H1 (cell line): ENCODE data around the gene HNRNPM. TPM values are rescaled to one million over a fixed set of nuclear protein-coding genes. Genes with fewer than 3 reads are reported as not detected.

ENCODE experiments used
- CTCF ChIA-PET: fragments of 300-600 bp; sonication (Branson Sonifier 250); formaldehyde crosslinking; loops from one replicate; lab custom pipeline; 2021; ENCODE audit not compliant: partially characterized antibody; lab: Charles Lee
- POLR2A ChIA-PET: fragments of 300-600 bp; sonication (Branson Sonifier 250); formaldehyde crosslinking; loops from one replicate; lab custom pipeline; 2021; ENCODE audit warnings: inconsistent platforms; ENCODE audit not compliant: partially characterized antibody; lab: Charles Lee
- DNase-seq, 2 experiments: peaks; one replicate each; pipeline versions ENCODE4 v3.0.0 to v3.0.0-alpha.2; 2010 to 2022; ENCODE audit warnings: low spot score in 2 of 2, low read depth in 1 of 2, mixed read lengths in 1 of 2
- FAIRE-seq: peaks from 2 replicates; lab custom pipeline; 2011; peaks lifted over from hg19 to GRCh38; lab: Jason Lieb, UNC
- H2AFZ ChIP-seq: 2 replicates; pipeline ENCODE4 v1.8.1; 2012; ENCODE audit warnings: low read length, inconsistent platforms
- H2AK5ac ChIP-seq: 2 replicates; pipeline ENCODE4 v1.6.1; 2013; ENCODE audit warnings: low read depth, low read length
- H2BK120ac ChIP-seq: replicated peaks from 2 replicates; pipeline ENCODE3; 2013; ENCODE audit warnings: low read depth, low read length, inconsistent platforms
- H2BK12ac ChIP-seq: 2 replicates; pipeline ENCODE4 v1.6.1; 2013; ENCODE audit warnings: low read depth, low read length
- H2BK15ac ChIP-seq: 2 replicates; pipeline ENCODE4 v1.6.1; 2013; ENCODE audit warnings: low read length
- H2BK20ac ChIP-seq: 2 replicates; pipeline ENCODE4 v1.6.1; 2013; ENCODE audit warnings: low read length
- H2BK5ac ChIP-seq: 2 replicates; pipeline ENCODE4 v1.6.1; 2013; ENCODE audit warnings: low read depth, low read length
- H3K14ac ChIP-seq: 2 replicates; pipeline ENCODE4 v1.6.1; 2013; ENCODE audit warnings: inconsistent platforms; ENCODE audit not compliant: insufficient read length
- H3K18ac ChIP-seq: 2 replicates; pipeline ENCODE4 v1.6.1; 2013; ENCODE audit warnings: low read length; ENCODE audit errors: extremely low read depth
- H3K23ac ChIP-seq: 2 replicates; pipeline ENCODE4 v1.6.1; 2013; ENCODE audit warnings: inconsistent platforms; ENCODE audit not compliant: insufficient read length
- H3K23me2 ChIP-seq: 2 replicates; pipeline ENCODE4 v1.6.1; 2013; ENCODE audit warnings: low read depth, low read length
- H3K27ac ChIP-seq: 2 replicates; pipeline ENCODE4 v1.6.1; 2011; ENCODE audit warnings: low read depth, low read length, inconsistent platforms
- H3K27me3 ChIP-seq, 4 experiments: replicated peaks in 1 of 4; 1 replicate in 1 of 4; 2 replicates in 3 of 4; pipeline versions ENCODE4 v1.6.1 to v1.8.1; 2011 to 2013; ENCODE audit warnings: low read length in 3 of 4, mild to moderate bottlenecking in 3 of 4, inconsistent platforms in 2 of 4, mixed read lengths in 2 of 4, moderate library complexity in 1 of 4; ENCODE audit not compliant: control insufficient read depth in 3 of 4, insufficient read depth in 3 of 4; ENCODE audit errors: extremely low read depth in 1 of 4
- H3K36me3 ChIP-seq, 4 experiments: 2 replicates each; pipeline versions ENCODE4 v1.6.1 to v1.8.1; 2011 to 2013; ENCODE audit warnings: mild to moderate bottlenecking in 4 of 4, low read length in 3 of 4, moderate library complexity in 2 of 4, control low read depth in 1 of 4, inconsistent platforms in 1 of 4; ENCODE audit not compliant: insufficient read depth in 4 of 4, control insufficient read depth in 2 of 4
- H3K4ac ChIP-seq: replicated peaks from 2 replicates; pipeline ENCODE3; 2013; ENCODE audit warnings: low read length, low read depth, mixed read lengths, inconsistent platforms; ENCODE audit not compliant: insufficient read length
- H3K4me1 ChIP-seq, 4 experiments: replicated peaks in 1 of 4; 1 replicate in 1 of 4; 2 replicates in 3 of 4; pipeline versions ENCODE4 v1.6.1 to v1.8.1; 2011 to 2013; ENCODE audit warnings: low read length in 3 of 4, inconsistent platforms in 2 of 4, mixed read lengths in 1 of 4; ENCODE audit not compliant: insufficient read depth in 4 of 4, control insufficient read depth in 3 of 4
- H3K4me2 ChIP-seq, 2 experiments: 2 replicates each; pipeline versions ENCODE4 v1.6.1 to v1.8.1; 2011 to 2013; ENCODE audit warnings: low read depth in 2 of 2, low read length in 2 of 2, control low read depth in 1 of 2, inconsistent platforms in 1 of 2, mild to moderate bottlenecking in 1 of 2; ENCODE audit not compliant: insufficient read depth in 1 of 2
- H3K4me3 ChIP-seq, 4 experiments: fragments of 200-600, 300-600 bp in 1 of 4; sonication (generic), shearing (Covaris generic), sonication (Bioruptor Twin) in 1 of 4; 2 replicates each; pipeline versions ENCODE4 v1.5.1 to v1.8.1; 2011 to 2016; ENCODE audit warnings: low read length in 4 of 4, low read depth in 3 of 4, control low read depth in 2 of 4, inconsistent platforms in 2 of 4, mild to moderate bottlenecking in 2 of 4, mixed read lengths in 1 of 4, moderate library complexity in 1 of 4; ENCODE audit not compliant: insufficient read depth in 2 of 4; ENCODE audit errors: extremely low read depth in 1 of 4
- H3K56ac ChIP-seq: replicated peaks from 2 replicates; pipeline ENCODE3; 2013; ENCODE audit warnings: low read depth, mild to moderate bottlenecking, mixed read lengths, low read length, inconsistent platforms; ENCODE audit not compliant: insufficient read length
- H3K79me1 ChIP-seq: 2 replicates; pipeline ENCODE4 v1.6.1; 2013; ENCODE audit warnings: low read depth, low read length, control low read depth
- H3K79me2 ChIP-seq, 2 experiments: 2 replicates each; pipeline versions ENCODE4 v1.6.1 to v1.8.1; 2012 to 2013; ENCODE audit warnings: low read length in 2 of 2, mild to moderate bottlenecking in 2 of 2, inconsistent platforms in 1 of 2; ENCODE audit not compliant: insufficient read depth in 2 of 2, control insufficient read depth in 1 of 2
- H3K9ac ChIP-seq, 4 experiments: replicated peaks in 1 of 4; 1 replicate in 1 of 4; 2 replicates in 3 of 4; pipeline versions ENCODE4 v1.6.1 to v1.8.1; 2011 to 2013; ENCODE audit warnings: low read depth in 3 of 4, low read length in 3 of 4, control low read depth in 2 of 4, mild to moderate bottlenecking in 2 of 4, moderate library complexity in 2 of 4, inconsistent platforms in 1 of 4; ENCODE audit errors: extremely low read depth in 1 of 4
- H3K9me3 ChIP-seq, 2 experiments: 2 replicates each; pipeline versions ENCODE4 v1.6.1 to v1.8.1; 2012 to 2013; ENCODE audit warnings: mild to moderate bottlenecking in 2 of 2, moderate library complexity in 2 of 2, control low read depth in 1 of 2, inconsistent platforms in 1 of 2, low read depth in 1 of 2, low read length in 1 of 2, mixed read lengths in 1 of 2; ENCODE audit not compliant: insufficient read depth in 2 of 2
- H4K20me1 ChIP-seq, 2 experiments: replicated peaks in 1 of 2; 2 replicates each; pipeline versions ENCODE3 to v1.8.1; 2011 to 2013; ENCODE audit warnings: inconsistent platforms in 2 of 2, low read length in 2 of 2, mild to moderate bottlenecking in 1 of 2; ENCODE audit not compliant: insufficient read depth in 2 of 2, control insufficient read depth in 1 of 2
- H4K5ac ChIP-seq: 2 replicates; pipeline ENCODE4 v1.6.1; 2013; ENCODE audit warnings: low read length, low read depth, mixed read lengths, inconsistent platforms; ENCODE audit not compliant: insufficient read length
- H4K8ac ChIP-seq: 2 replicates; pipeline ENCODE4 v1.8.0; 2013; ENCODE audit warnings: mild to moderate bottlenecking, moderate library complexity, low read length, inconsistent platforms; ENCODE audit not compliant: insufficient read depth; ENCODE audit errors: extremely low read depth
- H4K91ac ChIP-seq: replicated peaks from 2 replicates; pipeline ENCODE3; 2013; ENCODE audit warnings: low read length, mixed read lengths, inconsistent platforms; ENCODE audit not compliant: insufficient read length
- BRCA1 ChIP-seq: IDR thresholded peaks from 2 replicates; pipeline ENCODE4 v1.6.1; 2012; ENCODE audit warnings: low read depth, low read length, improper control_type of control experiment
- HDAC2 ChIP-seq, 2 experiments: fragments of 300-600 bp in 1 of 2; sonication (generic) in 1 of 2; IDR thresholded peaks; 2 replicates each; pipeline ENCODE4 v1.6.1; 2011 to 2012; ENCODE audit warnings: low read depth in 2 of 2, low read length in 2 of 2, mild to moderate bottlenecking in 2 of 2, moderate library complexity in 2 of 2, borderline replicate concordance in 1 of 2, inconsistent platforms in 1 of 2
- RFX5 ChIP-seq: IDR thresholded peaks from 2 replicates; pipeline ENCODE4 v1.6.1; 2011; ENCODE audit warnings: low read depth, low read length, improper control_type of control experiment, borderline replicate concordance
- RXRA ChIP-seq: IDR thresholded peaks from 2 replicates; pipeline ENCODE4 v1.6.1; 2011; ENCODE audit warnings: low read depth, mild to moderate bottlenecking, low read length, moderate library complexity; ENCODE audit not compliant: insufficient read depth
- YY1 ChIP-seq: IDR thresholded peaks from 2 replicates; pipeline ENCODE4 v1.6.1; 2011; ENCODE audit warnings: low read depth, mild to moderate bottlenecking, low read length
- WGBS, 2 experiments: shearing (Covaris generic) in 1 of 2; methylation state at CpG; one replicate each; pipeline versions ENCODE4 v1.1.6 to v1.1.7; 2013 to 2015; ENCODE audit warnings: low lambda C conversion rate in 2 of 2, mixed read lengths in 2 of 2, inconsistent platforms in 1 of 2, low coverage in 1 of 2, missing lambda C conversion rate in 1 of 2; ENCODE audit not compliant: insufficient replicate concordance in 2 of 2, insufficient coverage in 1 of 2, insufficient read length in 1 of 2; ENCODE audit errors: extremely low coverage in 1 of 2, missing lambda C conversion rate in 1 of 2; 5-methylcytosine and 5-hydroxymethylcytosine counted together
- polyA plus RNA-seq, 7 experiments: library from polyadenylated mRNA; depleted of rRNA in 3 of 7; stranded (reverse) in 5 of 7; unstranded in 2 of 7; fragments of >200 nt in 5 of 7; fragments of 200-250 nt in 2 of 7; gene quantifications; 1 replicate in 5 of 7; 2 replicates in 1 of 7; 4 replicates in 1 of 7; pipeline versions ENCODE4 v1.2.1 to v1.2.3, GENCODE V29; 2011 to 2013; ENCODE audit warnings: missing spikeins in 2 of 7, mixed read lengths in 2 of 7
- total RNA-seq: library from RNA; stranded (reverse); fragmentation: NEBNext Ultra II Directional; extraction: Animal tissue kit (Norgen Biotek cat#: 25700); gene quantifications from 2 replicates; pipeline ENCODE4 v1.2.1, GENCODE V29; 2021

Gene HNRNPM
- total and polyA plus RNA-seq, 2 of the 8 experiments (the other 6 are each of a cell fraction or from before 2014, with no cell fraction given) = 375 to 474 TPM

GRCh38 chr19:8397271-8397670, 47.5 kb upstream of the HNRNPM start:
- Histone ChIP-seq H3K4ac (no peak overlapping the region), H3K23ac (no peak overlapping the region), H4K91ac (no peak overlapping the region), H3K23me2 (no peaks in the 10 kb centered on the region), H3K14ac (no peak overlapping the region), H3K9me3 (no peaks in the 10 kb centered on the region), H2BK20ac (no peak overlapping the region), H3K4me2 (no peak overlapping the region), H3K36me3 (peaks cover 0 to 5% (median 3%) of the 10 kb centered on the region in 4 experiments; a peak in 5 of 8 replicates), H3K9ac (no peak overlapping the region), H2BK15ac (no peak overlapping the region; the same call in 1 of the 2 replicates), H3K27me3 (no peaks in the 10 kb centered on the region), H4K8ac (no peak overlapping the region; the same call in 1 of the 2 replicates), H4K5ac (no peak overlapping the region), H3K27ac (0 out of 2 replicates have a peak overlapping the region, but pooled peaks have one; percentile 10), H3K79me2 (peaks cover 0 to 62% of the 10 kb centered on the region in 2 experiments; a peak in 3 of 4 replicates), H2BK5ac (no peak overlapping the region), H2AK5ac (no peak overlapping the region), H3K79me1 (peaks cover 28% of the 10 kb centered on the region), H3K56ac (no peak overlapping the region), H3K4me3 (no peak overlapping the region), H4K20me1 (peaks cover 5 to 35% of the 10 kb centered on the region in 2 experiments), H2BK12ac (no peak overlapping the region), H3K18ac (no peak overlapping the region), H2AFZ (no peak overlapping the region), H3K4me1 (no peaks in the 10 kb centered on the region; a peak in 3 of 7 replicates), H2BK120ac (no peak overlapping the region)
- no peak for TF ChIP-seq YY1
- TF ChIP-seq HDAC2 (IDR thresholded peaks at IDR 0.05; ENCODE audit: borderline replicate concordance in 1 of 2, low read depth in 2 of 2, low read length in 2 of 2) = no peak
- no peak for TF ChIP-seq RXRA
- no peak for TF ChIP-seq RFX5
- TF ChIP-seq BRCA1 = no peak
- DNase-seq (no peak), FAIRE-seq (no peak)
- CTCF ChIA-PET = interaction anchor here (0.7 to 2.9 kb wide), 12 partner anchors 11 to 118 kb away, joined by 3 to 39 read pairs (median 4); no protein-coding TSS in a partner anchor
- 87% methylated on average over 7 of the region's 7 CpGs; no CpG with 5 or more reads in 1 of the 2 experiments for WGBS, 2 experiments
- POLR2A ChIA-PET = interaction anchor here (1.0 to 1.8 kb wide), 5 partner anchors 29 to 63 kb away, joined by 3 to 6 read pairs (median 4); no protein-coding TSS in a partner anchor
